GM12878 (cell line): ENCODE results near the gene LAMA5. TPM values are rescaled to one million over a fixed set of nuclear protein-coding genes. Genes with fewer than 3 reads are reported as not detected.

ENCODE experiments used
- ATAC-seq: fragments of 200-7000 bp; cut with Tn5 transposase; 3 replicates; pipeline ENCODE4 v1.9.1; 2020; ENCODE audit warnings: mild to moderate bottlenecking, moderate library complexity
- BruUV-seq: library from RNA; stranded (reverse); fragments of 400-500 nt; replicated peaks from 2 replicates; lab custom pipeline; 2021; lab: Mats Ljungman, UMichigan
- CTCF ChIA-PET: fragments of 300-600 bp; sonication (Branson Sonifier 250); formaldehyde crosslinking; extraction: SDS; loops from one replicate; lab custom pipeline; 2021; ENCODE audit warnings: inconsistent platforms; lab: Yijun Ruan, JAX
- POLR2A ChIA-PET: fragments of 350-600 bp; formaldehyde crosslinking; extraction: SDS; loops from one replicate; lab custom pipeline; 2021; ENCODE audit warnings: inconsistent platforms; lab: Charles Lee
- RAD21 ChIA-PET: fragments of 300-600 bp; sonication (Branson Sonifier 250); formaldehyde crosslinking; loops from one replicate; lab custom pipeline; 2023; ENCODE audit warnings: antibody characterized with exemption; ENCODE audit not compliant: unreplicated experiment; lab: Charles Lee
- SMC1A ChIA-PET: fragments of 300-600 bp; sonication (Branson Sonifier 250); formaldehyde crosslinking; loops from one replicate; lab custom pipeline; 2023; ENCODE audit not compliant: unreplicated experiment, uncharacterized antibody; lab: Charles Lee
- DNase-seq: peaks from one replicate; pipeline ENCODE4 v3.0.0-alpha.2; 2011; ENCODE audit warnings: low read depth, low spot score
- FAIRE-seq: peaks from 3 replicates; lab custom pipeline; 2011; peaks lifted over from hg19 to GRCh38; lab: Jason Lieb, UNC
- H2AFZ ChIP-seq: 2 replicates; pipeline ENCODE4 v1.6.0; 2011; ENCODE audit warnings: low read depth, low read length, control low read depth; ENCODE audit not compliant: control insufficient read depth
- H3K27ac ChIP-seq: 2 replicates; pipeline ENCODE4 v1.5.1; 2011; ENCODE audit warnings: control low read depth; ENCODE audit not compliant: control insufficient read depth, insufficient read depth
- H3K27me3 ChIP-seq, 2 experiments: replicated peaks in 1 of 2; 2 replicates each; pipeline versions ENCODE4 v1.6.0 to v1.6.1; 2011; ENCODE audit warnings: low read length in 1 of 2; ENCODE audit not compliant: control insufficient read depth in 2 of 2, insufficient read depth in 2 of 2
- H3K36me3 ChIP-seq, 2 experiments: 2 replicates each; pipeline ENCODE4 v1.5.1; 2011; ENCODE audit warnings: low read length in 1 of 2; ENCODE audit not compliant: control insufficient read depth in 2 of 2, insufficient read depth in 2 of 2
- H3K4me1 ChIP-seq: 2 replicates; pipeline ENCODE4 v1.6.1; 2011; ENCODE audit warnings: mild to moderate bottlenecking, low read length, moderate library complexity, mixed read lengths; ENCODE audit not compliant: control insufficient read depth, insufficient read depth
- H3K4me2 ChIP-seq: 2 replicates; pipeline ENCODE4 v1.6.0; 2011; ENCODE audit warnings: control low read depth; ENCODE audit not compliant: control insufficient read depth, insufficient read depth
- H3K4me3 ChIP-seq: fragments of 200-600 bp; sonication (generic); 2 replicates; pipeline ENCODE4 v1.5.1; 2016
- H3K79me2 ChIP-seq: 2 replicates; pipeline ENCODE4 v1.6.0; 2011; ENCODE audit warnings: low read length; ENCODE audit not compliant: control insufficient read depth, insufficient read depth
- H3K9ac ChIP-seq: 2 replicates; pipeline ENCODE4 v1.8.0; 2011; ENCODE audit warnings: low read length, control low read depth, mixed read lengths; ENCODE audit not compliant: control insufficient read depth, insufficient read depth
- H3K9me3 ChIP-seq: replicated peaks from 3 replicates; pipeline ENCODE4 v1.5.1; 2011; ENCODE audit warnings: mild to moderate bottlenecking, low read length; ENCODE audit not compliant: control insufficient read depth, insufficient read depth
- H4K20me1 ChIP-seq: 2 replicates; pipeline ENCODE4 v1.6.0; 2011; ENCODE audit not compliant: control insufficient read depth, insufficient read depth
- ASH2L ChIP-seq: fragments of 300-600, 200-600 bp; sonication (generic); IDR thresholded peaks from 2 replicates; pipeline ENCODE4 v1.6.1; 2017; ENCODE audit warnings: low read depth, mild to moderate bottlenecking, borderline replicate concordance
- BCL11A ChIP-seq: IDR thresholded peaks from 2 replicates; pipeline ENCODE4 v1.6.1; 2011; ENCODE audit warnings: low read depth, low read length
- BRCA1 ChIP-seq: IDR thresholded peaks from 2 replicates; pipeline ENCODE4 v1.6.1; 2011; ENCODE audit warnings: low read depth, low read length, improper control_type of control experiment
- CBX3 ChIP-seq: fragments of 200-600 bp; sonication (generic); IDR thresholded peaks from 2 replicates; pipeline ENCODE4 v1.6.1; 2016; ENCODE audit warnings: low read depth, borderline replicate concordance
- E2F4 ChIP-seq: IDR thresholded peaks from 2 replicates; pipeline ENCODE4 v1.6.1; 2012; ENCODE audit warnings: low read depth, low read length, improper control_type of control experiment
- EED ChIP-seq: sonication (generic); IDR thresholded peaks from 2 replicates; pipeline ENCODE4 v1.6.1; 2016; ENCODE audit warnings: antibody characterized with exemption, low read depth
- EGR1 ChIP-seq, 2 experiments: IDR thresholded peaks; 1 replicate in 1 of 2; 2 replicates in 1 of 2; pipeline ENCODE4 v1.6.1; 2011 to 2012; ENCODE audit warnings: low read depth in 2 of 2, low read length in 2 of 2, borderline replicate concordance in 1 of 2, mild to moderate bottlenecking in 1 of 2, moderate library complexity in 1 of 2
- HDAC6 ChIP-seq: fragments of 200-600 bp; sonication (generic); IDR thresholded peaks from one replicate; pipeline ENCODE4 v1.8.0; 2017; ENCODE audit warnings: antibody characterized with exemption; ENCODE audit not compliant: unreplicated experiment
- MEF2B ChIP-seq: fragments of 450-650 bp; IDR thresholded peaks from 2 replicates; pipeline ENCODE4 v1.6.1; 2018; ENCODE audit warnings: mild to moderate bottlenecking, moderate library complexity; ENCODE audit not compliant: partially characterized antibody, poor library complexity, severe bottlenecking
- NFYA ChIP-seq: IDR thresholded peaks from 2 replicates; pipeline ENCODE4 v1.6.1; 2011; ENCODE audit warnings: low read depth, mild to moderate bottlenecking, low read length, improper control_type of control experiment, borderline replicate concordance
- NFYB ChIP-seq: IDR thresholded peaks from 2 replicates; pipeline ENCODE4 v1.6.1; 2011; ENCODE audit warnings: low read depth, mild to moderate bottlenecking, low read length, improper control_type of control experiment, moderate library complexity; ENCODE audit not compliant: insufficient read depth
- PAX8 ChIP-seq: fragments of 450-650 bp; IDR thresholded peaks from 2 replicates; pipeline ENCODE4 v1.6.1; 2017; ENCODE audit warnings: mild to moderate bottlenecking, moderate library complexity
- RAD21 ChIP-seq: IDR thresholded peaks from 2 replicates; pipeline ENCODE4 v1.6.1; 2011; ENCODE audit warnings: mild to moderate bottlenecking, low read depth, low read length, moderate library complexity; ENCODE audit not compliant: insufficient read depth
- REST ChIP-seq: IDR thresholded peaks from 2 replicates; pipeline ENCODE4 v1.6.1; 2012; ENCODE audit warnings: mild to moderate bottlenecking, low read depth, low read length
- SMARCA5 ChIP-seq: fragments of 450-650 bp; IDR thresholded peaks from 2 replicates; pipeline ENCODE4 v1.6.1; 2017; ENCODE audit warnings: mild to moderate bottlenecking
- SPI1 ChIP-seq: IDR thresholded peaks from 2 replicates; pipeline ENCODE4 v1.6.1; 2011; ENCODE audit warnings: low read depth, mild to moderate bottlenecking, low read length, moderate library complexity, borderline replicate concordance; ENCODE audit not compliant: insufficient read depth
- SREBF1 ChIP-seq: IDR thresholded peaks from 2 replicates; pipeline ENCODE4 v1.6.1; 2012; ENCODE audit warnings: mild to moderate bottlenecking, low read length
- STAT1 ChIP-seq: fragments of 450-650 bp; conservative IDR thresholded peaks from 2 replicates; pipeline ENCODE4 v1.6.1; 2014; ENCODE audit warnings: antibody characterized with exemption, mild to moderate bottlenecking
- YY1 ChIP-seq: IDR thresholded peaks from 2 replicates; pipeline ENCODE4 v1.6.1; 2011; ENCODE audit warnings: low read depth, mild to moderate bottlenecking, low read length
- ZNF217 ChIP-seq: fragments of 450-650 bp; IDR thresholded peaks from 2 replicates; pipeline ENCODE4 v1.6.1; 2017; ENCODE audit warnings: antibody characterized with exemption, mild to moderate bottlenecking
- ZZZ3 ChIP-seq: IDR thresholded peaks from 2 replicates; pipeline ENCODE4 v1.6.1; 2011; ENCODE audit warnings: low read depth; ENCODE audit not compliant: control insufficient read depth, insufficient read length
- WGBS: methylation state at CpG from one replicate; pipeline ENCODE4 v1.1.6; 2016; ENCODE audit warnings: low lambda C conversion rate; ENCODE audit not compliant: insufficient replicate concordance, insufficient coverage; ENCODE audit errors: missing lambda C conversion rate; 5-methylcytosine and 5-hydroxymethylcytosine counted together
- in situ Hi-C: fragments of 300-500 bp; cut with MboI; formaldehyde crosslinking; loops from 9 replicates; pipeline ENCODE4 v1.14.3; 2018; ENCODE audit warnings: mixed read lengths
- intact Hi-C: fragments of 100-400 bp; cut with micrococcal nuclease; formaldehyde crosslinking; loops from one replicate; pipeline ENCODE4 v1.14.2; 2022; ENCODE audit not compliant: unreplicated experiment
- polyA plus RNA-seq, 11 experiments: library from polyadenylated mRNA; depleted of rRNA in 4 of 11; unstranded in 6 of 11; stranded (reverse) in 5 of 11; fragments of >200 nt; fragmentation: Nextera tagmentation in 4 of 11; fragmentation: Illumina TruSeq in 1 of 11; extraction: Ambion mirVana in 4 of 11; extraction: Trizol in 1 of 11; gene quantifications; 1 replicate in 1 of 11; 2 replicates in 10 of 11; pipeline versions ENCODE4 v1.2.1 to v1.2.3, GENCODE V29; 2011 to 2016; ENCODE audit warnings: inconsistent platforms in 2 of 11, missing spikeins in 2 of 11, low read depth in 1 of 11
- total RNA-seq, 4 experiments: library from RNA; depleted of rRNA in 3 of 4; stranded (reverse); fragments of >200 nt in 3 of 4; fragmentation: Illumina TruSeq in 1 of 4; extraction: Trizol in 1 of 4; gene quantifications; 2 replicates each; pipeline versions ENCODE4 v1.2.1 to v1.2.3, GENCODE V29; 2013 to 2021

Gene LAMA5
- total and polyA plus RNA-seq, 10 of the 15 experiments (the other 5 are each of a cell fraction or from before 2014, with no cell fraction given): 0.09 to 3.1 (median 1.6) TPM; not detected in 3

GRCh38 chr20:62400541-62400940 lies 33.4 kb upstream of the LAMA5 start (continued):
- TF ChIP-seq NFYB: no peak
- no peak for TF ChIP-seq RAD21
- no peak for TF ChIP-seq SMARCA5

- no TSS peak for BruUV-seq
- RAD21 ChIA-PET: no interaction called here
- TF ChIP-seq PAX8 (no peak), NFYA (no peak), ASH2L (no peak), HDAC6 (no peak), MEF2B (no peak), EGR1 (IDR thresholded peaks at IDR 0.05; ENCODE audit: borderline replicate concordance in 1 of 2, low read depth in 2 of 2, low read length in 2 of 2) (no peak), REST (no peak), EED (no peak), BCL11A (no peak), SPI1 (no peak), SREBF1 (no peak), ZNF217 (no peak), STAT1 (no peak), BRCA1 (no peak), E2F4 (no peak), ZZZ3 (no peak), YY1 (no peak), CBX3 (no peak)
Measured at GRCh38 chr20:62400021-62400420, 32.9 kb upstream of the LAMA5 start.

More at GRCh38 chr20:62400021-62400420, 32.9 kb upstream of the LAMA5 start:
- in situ Hi-C loops: no loop called here
- Histone ChIP-seq H3K4me2 (no peak overlapping the region), H4K20me1 (no peaks in the 10 kb centered on the region; the same call in 1 of the 2 replicates), H3K4me3 (no peak overlapping the region), H3K9ac (no peak overlapping the region), H3K9me3 (no peaks in the 10 kb centered on the region; the same call in 2 of the 3 replicates), H3K27ac (no peak overlapping the region), H3K27me3 (no peaks in the 10 kb centered on the region), H3K36me3 (peaks cover 0 to 5% of the 10 kb centered on the region in 2 experiments; a peak in 2 of 4 replicates), H3K79me2 (peaks cover 2% of the 10 kb centered on the region), H3K4me1 (no peaks in the 10 kb centered on the region), H2AFZ (no peak overlapping the region)
- intact Hi-C loops: no loop called here
- WGBS: 76% methylated on average over 6 of the region's 7 CpGs
- FAIRE-seq (no peak), ATAC-seq (no peak; the same call in 2 of the 3 replicates), DNase-seq (no peak)
- ChIA-PET CTCF (interaction anchor here (0.7 to 1.5 kb wide), 2 partner anchors 10 to 99 kb away, joined by 3 to 5 read pairs; no protein-coding TSS in a partner anchor), SMC1A (interaction anchor here (1.0 kb wide), 1 partner anchor 99 kb away, joined by 3 read pairs; no protein-coding TSS in a partner anchor), POLR2A (no interaction called here)
